ENCODE data around the gene VCL. TPM values are rescaled to one million over a fixed set of nuclear protein-coding genes. Genes with fewer than 3 reads are reported as not detected.

The VCL gene
- total and polyA plus RNA-seq, 4 donors = 4.3 to 37.8 (median 17.3) TPM

GRCh38 chr10:74056050-74056818, 58.3 kb downstream of the VCL start (continued):
- TF ChIP-seq CTCF (IDR thresholded peaks at IDR 0.05; ENCODE audit: low read depth, low read length, missing input control) (no peak), MAX (IDR thresholded peaks at IDR 0.05) (no peak)

- Histone ChIP-seq H3K27ac (ENCODE audit: low read depth in 1 of 2, low read length in 2 of 2) (no peak overlapping the region), H3K9ac (ENCODE audit: low read depth in 1 of 2, low read length in 2 of 2) (no peak overlapping the region), H3K4me3 (ENCODE audit: low read depth in 1 of 3, low read length in 3 of 3) (no peak overlapping the region), H3K36me3 (ENCODE audit: control insufficient read depth in 4 of 4, insufficient read depth in 3 of 4, low read depth in 1 of 4, low read length in 3 of 4) (no peaks in the 10 kb centered on the region), H3K4me1 (ENCODE audit: control insufficient read depth in 4 of 4, insufficient read depth in 4 of 4, low read length in 3 of 4) (peaks cover 0 to 13% (median 1%) of the 10 kb centered on the region in 4 donors), H3K9me3 (ENCODE audit: control insufficient read depth in 4 of 4, low read length in 3 of 4) (no peaks in the 10 kb centered on the region), H3K27me3 (ENCODE audit: control insufficient read depth in 4 of 4, insufficient read depth in 4 of 4, low read length in 3 of 4) (no peaks in the 10 kb centered on the region)
- TF ChIP-seq RAD21 (IDR thresholded peaks at IDR 0.05) (no peak), REST (IDR thresholded peaks at IDR 0.05) (no peak), HNF4A (conservative IDR thresholded peaks at IDR 0.05) (no peak), HNF4G (IDR thresholded peaks at IDR 0.05) (no peak), TAF1 (conservative IDR thresholded peaks at IDR 0.05) (no peak), NR2F2 (IDR thresholded peaks at IDR 0.05) (no peak), ATF3 (IDR thresholded peaks at IDR 0.05) (no peak), RXRA (IDR thresholded peaks at IDR 0.05) (no peak)
- WGBS = 44% methylated on average over 4 of the region's 4 CpGs
- DNase-seq (ENCODE audit: low spot score) = no peak
Observed at GRCh38 chr10:74058071-74058470, 60.2 kb downstream of the VCL start.

GRCh38 chr10:74058658-74059057, 60.7 kb downstream of the VCL start:
- H3K9ac ChIP-seq (ENCODE audit: low read depth in 1 of 2, low read length in 2 of 2) = no peak overlapping the region
- no peak for DNase-seq (ENCODE audit: low spot score)
- H3K27ac ChIP-seq (ENCODE audit: low read depth in 1 of 2, low read length in 2 of 2) = no peak overlapping the region
- TF ChIP-seq FOXA2 (IDR thresholded peaks at IDR 0.05) = no peak
- peak in 1 of 2 donors; percentile 49 for TF ChIP-seq HNF4A (conservative IDR thresholded peaks at IDR 0.05)
- TF ChIP-seq RXRA (IDR thresholded peaks at IDR 0.05) = no peak
- no peak for TF ChIP-seq FOXA1 (IDR thresholded peaks at IDR 0.05)
- TF ChIP-seq GABPA (IDR thresholded peaks at IDR 0.05 in 1 of 2, conservative IDR thresholded peaks at IDR 0.05 in 1 of 2) = no peak
- no peak for TF ChIP-seq JUND (IDR thresholded peaks at IDR 0.05)
- TF ChIP-seq SP1 (IDR thresholded peaks at IDR 0.05) = no peak
- TF ChIP-seq HNF4G (IDR thresholded peaks at IDR 0.05) = no peak
- TF ChIP-seq RAD21 (IDR thresholded peaks at IDR 0.05) = peak; percentile 63 to 74
- no peak for TF ChIP-seq TAF1 (conservative IDR thresholded peaks at IDR 0.05)
- TF ChIP-seq ATF3 (IDR thresholded peaks at IDR 0.05) = no peak
- TF ChIP-seq EGR1 (IDR thresholded peaks at IDR 0.05; ENCODE audit: low read depth in 2 of 2) = no peak
- TF ChIP-seq ZBTB33 (IDR thresholded peaks at IDR 0.05) = no peak
- no peak for TF ChIP-seq YY1 (IDR thresholded peaks at IDR 0.05)
- TF ChIP-seq MAX (IDR thresholded peaks at IDR 0.05) = no peak
- TF ChIP-seq CTCF (IDR thresholded peaks at IDR 0.05; ENCODE audit: low read depth, low read length, missing input control) = peak; percentile 5
- 60% methylated on average over 7 of the region's 7 CpGs for WGBS
- H3K36me3 ChIP-seq (ENCODE audit: control insufficient read depth in 4 of 4, insufficient read depth in 3 of 4, low read depth in 1 of 4, low read length in 3 of 4) = no peaks in the 10 kb centered on the region
- no peaks in the 10 kb centered on the region for H3K27me3 ChIP-seq (ENCODE audit: control insufficient read depth in 4 of 4, insufficient read depth in 4 of 4, low read length in 3 of 4)
- H3K4me3 ChIP-seq (ENCODE audit: low read depth in 1 of 3, low read length in 3 of 3) = no peak overlapping the region
- H3K4me1 ChIP-seq (ENCODE audit: control insufficient read depth in 4 of 4, insufficient read depth in 4 of 4, low read length in 3 of 4) = peaks cover 0 to 13% (median 1%) of the 10 kb centered on the region in 4 donors
- H3K9me3 ChIP-seq (ENCODE audit: control insufficient read depth in 4 of 4, low read length in 3 of 4) = no peaks in the 10 kb centered on the region
